Fibroblast of skin of left biceps (primary cell): ENCODE results near the gene CPT1B.
A peak's percentile ranks its signal among the peaks of the same experiment; 100 is the strongest.
"Not testable (repeated sequence)": the region's sequence is repeated elsewhere in the genome, so short reads cannot be mapped to it uniquely, and the experiment has no call there.

Experiments used
- DNase-seq, 2 experiments: peaks; one replicate each; pipeline ENCODE4 v3.0.0-alpha.2; 2013; ENCODE audit warnings: low read depth in 2 of 2

CPT1B gene

GRCh38 chr22:50545522-50546325 lies 32.5 kb downstream of the CPT1B start, which contains the start of gene KLHDC7B:
TSS of gene KLHDC7B (plus strand) at chr22:50545899. CDS start at chr22:50546244, 345 bp downstream.
- peak; percentile 46 to 50 for DNase-seq

- no peak for DNase-seq
Measured at GRCh38 chr22:50544746-50545253, 33.4 kb downstream of the CPT1B start.

GRCh38 chr22:50544078-50544745 lies 34.0 kb downstream of the CPT1B start:
- no peak for DNase-seq

GRCh38 chr22:50542416-50542927 lies 35.8 kb downstream of the CPT1B start:
- DNase-seq: no peak

GRCh38 chr22:50541667-50542026 lies 36.6 kb downstream of the CPT1B start:
- DNase-seq: peak in 1 of 2 experiments; percentile 42

- no peak for DNase-seq
Measured at GRCh38 chr22:50540381-50540780, 37.8 kb downstream of the CPT1B start.

GRCh38 chr22:50537765-50538164 lies 40.5 kb downstream of the CPT1B start:
- no peak for DNase-seq

- DNase-seq: no peak
Measured at GRCh38 chr22:50536226-50536625, 42.0 kb downstream of the CPT1B start.

- no peak for DNase-seq
Measured at GRCh38 chr22:50535113-50535512, 43.1 kb downstream of the CPT1B start.

- not testable (repeated sequence) for DNase-seq
Measured at GRCh38 chr22:50533856-50534711, 44.1 kb downstream of the CPT1B start.

GRCh38 chr22:50532824-50533796 lies 45.1 kb downstream of the CPT1B start:
- DNase-seq: no peak

GRCh38 chr22:50531962-50532674 lies 46.1 kb downstream of the CPT1B start:
- no peak for DNase-seq

- no peak for DNase-seq
Measured at GRCh38 chr22:50531546-50531961, 46.7 kb downstream of the CPT1B start.

- DNase-seq: no peak
Measured at GRCh38 chr22:50530877-50531545, 47.2 kb downstream of the CPT1B start.

- no peak for DNase-seq
Measured at GRCh38 chr22:50530580-50530876, 47.7 kb downstream of the CPT1B start.

GRCh38 chr22:50529897-50530579 lies 48.2 kb downstream of the CPT1B start, which contains the start of gene TYMP:
TSS of gene TYMP (minus strand) at chr22:50530012. CDS start at chr22:50529709, 303 bp downstream.
- DNase-seq: no peak

GRCh38 chr22:50529416-50529896 lies 48.8 kb downstream of the CPT1B start:
- DNase-seq: no peak

GRCh38 chr22:50528682-50529415 lies 49.4 kb downstream of the CPT1B start:
- DNase-seq: no peak
